AG09319 (cell line): ENCODE results near the gene IAH1.

Experiments
- DNase-seq: peaks from one replicate; pipeline ENCODE4 v3.0.0-alpha.2; 2010; ENCODE audit warnings: low read depth; ENCODE audit errors: extremely low read depth
- TF ChIP-seq, protein P1 (sequence below): IDR thresholded peaks from 2 replicates; pipeline ENCODE4 v1.5.1; 2011; ENCODE audit warnings: low read depth, mild to moderate bottlenecking, inconsistent platforms, low read length, moderate library complexity

The IAH1 gene

DNA sequence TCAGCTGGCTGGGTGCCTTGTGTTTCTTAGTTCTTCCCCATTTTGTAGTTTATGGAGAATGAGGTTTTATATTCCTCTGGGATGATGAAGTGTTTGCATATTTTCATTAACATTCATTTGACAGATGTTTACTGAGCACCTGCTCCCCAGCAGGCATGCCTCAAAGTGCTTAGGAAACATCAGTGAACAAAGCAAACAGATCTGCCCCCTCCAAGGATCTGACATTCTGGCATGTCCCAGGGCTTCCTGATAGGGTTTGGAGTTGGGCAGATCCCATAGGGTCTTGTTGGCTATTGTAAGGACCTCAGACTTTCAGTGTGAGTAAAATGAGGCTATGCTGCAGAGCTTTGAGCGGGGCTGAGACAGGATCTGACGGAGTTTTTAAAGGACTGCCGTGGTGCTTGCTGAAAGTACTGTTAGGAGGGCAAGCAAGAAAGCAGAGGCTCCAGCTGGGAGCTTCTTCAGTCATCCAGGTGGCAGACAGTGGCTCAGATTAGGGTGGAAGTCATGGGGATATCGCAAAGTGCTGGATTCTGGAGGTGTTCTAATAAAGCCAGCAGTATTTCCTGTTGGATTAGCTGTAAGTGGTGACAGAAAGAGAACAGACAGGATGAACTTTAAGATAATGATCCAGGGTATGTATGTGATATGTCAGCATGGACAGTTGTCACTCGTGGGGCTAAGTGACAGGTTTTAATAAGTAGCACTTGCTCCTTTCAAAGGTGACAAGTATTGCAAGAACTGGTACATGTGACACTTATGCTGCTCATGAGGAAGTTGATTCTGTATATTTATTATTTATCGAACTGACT is 11.3 kb upstream of the IAH1 start:
- DNase-seq = no peak
- TF ChIP-seq, protein P1, sequence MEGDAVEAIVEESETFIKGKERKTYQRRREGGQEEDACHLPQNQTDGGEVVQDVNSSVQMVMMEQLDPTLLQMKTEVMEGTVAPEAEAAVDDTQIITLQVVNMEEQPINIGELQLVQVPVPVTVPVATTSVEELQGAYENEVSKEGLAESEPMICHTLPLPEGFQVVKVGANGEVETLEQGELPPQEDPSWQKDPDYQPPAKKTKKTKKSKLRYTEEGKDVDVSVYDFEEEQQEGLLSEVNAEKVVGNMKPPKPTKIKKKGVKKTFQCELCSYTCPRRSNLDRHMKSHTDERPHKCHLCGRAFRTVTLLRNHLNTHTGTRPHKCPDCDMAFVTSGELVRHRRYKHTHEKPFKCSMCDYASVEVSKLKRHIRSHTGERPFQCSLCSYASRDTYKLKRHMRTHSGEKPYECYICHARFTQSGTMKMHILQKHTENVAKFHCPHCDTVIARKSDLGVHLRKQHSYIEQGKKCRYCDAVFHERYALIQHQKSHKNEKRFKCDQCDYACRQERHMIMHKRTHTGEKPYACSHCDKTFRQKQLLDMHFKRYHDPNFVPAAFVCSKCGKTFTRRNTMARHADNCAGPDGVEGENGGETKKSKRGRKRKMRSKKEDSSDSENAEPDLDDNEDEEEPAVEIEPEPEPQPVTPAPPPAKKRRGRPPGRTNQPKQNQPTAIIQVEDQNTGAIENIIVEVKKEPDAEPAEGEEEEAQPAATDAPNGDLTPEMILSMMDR = no peak

DNA sequence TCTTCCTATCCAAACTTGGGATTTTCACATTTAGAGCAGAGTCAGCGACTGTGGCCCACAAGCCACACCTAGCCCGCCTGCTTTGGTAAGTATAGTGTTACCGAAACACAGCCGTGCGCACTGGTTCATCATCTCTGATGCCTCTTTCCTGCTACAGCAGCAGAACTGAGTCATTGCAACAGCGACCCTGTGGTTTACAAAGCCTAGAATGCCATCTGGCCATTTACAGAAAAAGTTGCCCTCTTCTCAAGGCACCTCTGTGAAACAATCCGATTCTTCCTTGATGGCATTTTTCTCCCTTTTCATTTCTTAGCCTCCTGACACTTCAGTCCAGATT is 10.7 kb upstream of the IAH1 start:
- no peak for DNase-seq
- TF ChIP-seq, protein P1 = no peak

DNA sequence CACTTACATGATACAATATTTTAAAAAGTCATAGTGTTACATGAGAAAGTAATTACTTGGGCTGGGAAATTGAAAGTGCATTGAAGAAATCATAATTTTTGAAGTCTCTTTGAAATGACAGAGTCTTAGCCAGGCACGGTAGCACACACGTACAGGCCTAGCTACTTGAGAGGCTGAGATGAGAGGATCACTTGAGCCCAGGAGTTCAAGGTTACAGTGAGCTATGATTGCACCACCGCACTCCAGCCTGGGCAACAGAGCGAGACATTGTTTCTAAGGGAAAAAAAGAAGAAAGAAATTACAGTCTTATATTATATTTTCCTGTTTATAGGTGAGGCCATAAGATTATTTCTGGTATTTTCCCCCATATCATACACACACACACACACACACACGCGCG is 9.2 kb upstream of the IAH1 start:
- DNase-seq = no peak

DNA sequence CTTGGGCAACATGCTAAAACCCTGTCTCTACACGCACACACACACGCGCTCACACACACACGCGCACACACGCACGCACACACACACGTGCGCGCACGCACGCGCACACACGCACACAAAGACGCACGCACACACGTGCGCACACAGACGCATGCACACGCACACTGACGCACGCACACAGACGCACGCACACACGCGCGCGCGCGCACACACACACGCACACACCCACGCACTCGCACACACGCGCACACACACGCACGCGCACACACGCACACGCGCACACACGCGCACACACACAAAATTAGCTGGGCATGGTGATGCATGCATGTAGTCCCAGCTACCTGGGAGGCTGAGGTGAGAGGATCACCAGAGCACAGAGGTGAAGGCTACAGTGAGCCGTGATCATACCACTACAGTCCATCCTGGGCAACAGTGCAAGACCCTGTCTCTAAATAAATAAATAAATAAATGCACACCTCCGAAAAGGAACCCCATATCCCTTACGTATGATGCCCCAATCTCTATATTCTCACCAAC is 8.1 kb upstream of the IAH1 start:
- DNase-seq = no peak
- TF ChIP-seq, protein P1 = no peak

More for the DNA sequence above, 9.2 kb upstream of the IAH1 start:
- TF ChIP-seq, protein P1 = no peak

DNA sequence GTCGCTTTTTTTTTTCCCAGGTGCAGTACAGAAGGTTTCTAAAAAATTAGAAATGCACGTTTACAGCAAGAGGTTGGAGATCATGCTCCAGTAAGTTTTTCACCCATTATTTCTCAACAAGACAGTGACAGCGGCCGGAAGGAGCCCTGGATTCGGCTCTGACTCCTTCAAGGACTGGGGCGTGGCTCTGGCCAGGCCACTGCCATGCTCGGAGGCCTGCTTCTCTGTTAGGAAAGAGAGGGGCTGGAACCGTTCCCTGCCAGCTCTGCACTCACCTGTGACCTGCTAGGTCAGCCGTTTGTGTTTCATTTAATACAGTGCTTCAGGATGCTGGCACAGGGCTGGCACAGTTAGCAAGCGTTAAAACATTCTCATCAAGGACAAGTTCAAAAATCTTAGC is 6.7 kb upstream of the IAH1 start:
- DNase-seq = no peak
- TF ChIP-seq, protein P1 = no peak

DNA sequence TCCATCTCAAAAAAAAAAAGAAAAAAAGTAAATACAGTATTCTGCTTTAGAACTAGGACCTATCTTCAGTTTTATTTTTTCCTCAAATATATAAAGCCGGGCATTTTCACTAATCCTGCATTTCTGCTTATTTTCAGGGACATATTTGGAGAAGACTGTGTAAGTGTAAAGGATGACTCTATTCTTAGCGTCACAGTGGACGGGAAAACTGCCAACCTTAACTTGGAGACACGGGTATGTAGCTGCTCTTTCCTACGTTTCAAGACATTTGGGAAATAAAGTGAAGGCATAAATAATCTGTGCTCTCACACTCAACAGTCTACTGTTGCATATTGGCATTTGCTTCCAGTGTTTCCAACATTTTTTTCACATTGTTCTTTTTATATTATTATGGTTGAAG is 3.1 kb upstream of the IAH1 start:
- DNase-seq = no peak
- TF ChIP-seq, protein P1 = no peak

DNA sequence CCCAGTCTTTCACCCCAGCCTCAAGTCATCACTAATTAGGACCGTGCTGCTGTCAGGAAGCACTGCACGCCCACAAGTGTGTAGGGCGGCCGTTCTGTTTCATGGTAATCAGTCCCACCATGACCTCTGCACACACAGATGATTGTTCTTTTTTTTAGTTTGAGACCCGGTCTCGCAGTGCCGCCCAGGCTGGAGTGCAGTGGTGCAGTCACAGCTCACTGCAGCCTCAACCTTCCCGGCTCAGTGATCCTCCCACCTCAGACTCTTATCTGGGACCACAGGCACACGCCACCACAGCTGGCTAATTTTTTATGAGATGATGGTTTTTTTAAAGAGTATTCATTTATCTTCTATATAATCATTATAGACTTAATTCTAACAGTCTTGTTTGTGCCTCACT is 1.8 kb upstream of the IAH1 start:
- TF ChIP-seq, protein P1 = no peak
- no peak for DNase-seq
